ENCODE measurements around the gene FAM9C.

Gene FAM9C

DNA sequence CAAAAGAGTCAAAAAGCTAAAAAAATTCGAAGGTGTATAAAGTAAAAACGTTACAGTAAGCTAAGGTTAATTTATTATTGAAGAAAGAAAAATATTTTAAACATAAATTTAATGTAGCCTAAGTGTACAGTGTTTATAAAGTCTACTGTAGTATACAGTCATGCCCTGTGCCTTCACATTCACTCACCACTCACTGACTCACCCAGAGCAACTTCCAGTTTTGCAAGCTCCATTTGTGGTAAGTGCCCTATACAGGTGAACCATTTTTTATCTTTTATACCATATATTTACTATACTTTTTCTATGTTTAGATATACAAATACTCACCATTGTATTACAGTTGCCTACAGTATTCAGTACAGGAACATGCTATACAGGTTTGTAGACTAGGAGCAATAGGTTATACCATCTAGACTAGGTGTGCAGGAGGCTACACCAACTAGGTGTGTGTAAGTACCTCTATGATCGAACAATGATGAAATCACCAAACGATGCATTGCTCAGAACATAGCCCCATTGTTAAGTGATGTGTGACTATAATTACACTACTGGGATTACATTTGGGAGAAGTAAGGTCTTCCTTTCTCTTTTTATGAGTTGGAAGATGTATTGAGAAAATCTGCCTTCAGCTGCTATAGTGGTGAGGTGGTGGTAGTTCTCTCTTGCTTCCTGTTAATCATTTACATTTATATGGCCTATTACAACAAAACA lies 42.3 kb downstream of the FAM9C start:
- DNase-seq: no peak

DNA sequence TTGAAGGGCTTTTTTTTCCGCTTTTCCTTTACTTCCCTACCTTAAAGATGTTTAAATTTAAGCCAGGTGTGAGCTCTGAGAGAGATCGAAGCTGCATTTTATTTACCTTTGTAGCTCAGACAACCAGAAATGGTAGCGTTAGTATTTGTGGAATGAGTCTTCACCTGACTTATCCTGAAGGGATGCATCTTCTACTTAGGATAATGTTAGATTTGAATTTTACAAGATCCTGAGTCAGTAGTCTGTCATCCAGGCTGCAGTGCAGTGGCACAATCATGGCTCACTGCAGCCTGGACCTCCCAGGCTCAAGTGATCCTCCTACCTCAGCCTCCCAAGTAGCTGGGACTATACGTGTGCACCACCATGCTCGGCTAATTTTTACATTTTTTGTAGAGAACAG lies 43.3 kb downstream of the FAM9C start:
- DNase-seq: no peak

DNA sequence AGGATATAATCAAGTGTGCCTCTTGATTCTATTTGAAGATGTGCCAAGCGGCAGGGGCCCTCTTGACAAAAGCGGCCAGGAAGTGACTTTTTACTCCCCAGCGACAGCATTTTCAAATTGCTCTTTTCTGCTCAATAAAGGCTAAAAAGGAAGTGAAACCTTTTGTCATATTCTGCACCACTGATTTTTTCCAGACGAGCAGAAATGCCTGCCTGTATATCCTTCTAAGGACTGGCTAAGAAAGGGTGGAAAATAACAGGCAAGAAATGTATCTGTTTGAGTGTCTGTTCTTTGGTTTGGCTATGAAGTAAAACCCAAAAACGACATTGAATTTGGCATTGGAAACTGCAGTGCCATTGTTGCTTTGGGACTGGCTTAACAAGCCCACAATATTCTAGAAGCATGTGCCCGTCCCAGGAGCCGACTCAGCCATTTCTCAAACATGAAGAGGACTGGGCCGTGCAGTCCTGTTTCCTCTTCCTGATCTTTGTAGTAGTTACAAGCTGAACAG lies 44.1 kb downstream of the FAM9C start:
- DNase-seq: no peak

DNA sequence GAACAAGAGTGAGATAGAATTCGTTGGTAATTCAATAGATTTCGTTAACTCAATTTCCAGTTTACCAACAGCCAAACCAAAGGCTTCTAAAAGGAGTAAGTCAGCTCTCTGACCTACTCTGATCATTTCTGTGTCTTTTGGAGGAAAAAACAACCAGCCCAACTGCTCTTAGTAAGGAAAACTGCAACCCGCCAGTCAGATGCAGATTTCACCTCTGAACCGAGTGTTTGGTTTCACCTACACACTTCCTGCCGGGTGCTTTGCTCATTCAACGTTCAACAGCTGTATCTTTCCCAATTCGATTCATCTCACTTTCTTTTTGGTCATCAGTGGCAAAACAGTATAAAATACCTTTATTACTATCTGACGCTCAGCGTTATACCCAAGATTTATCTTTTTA lies 45.0 kb downstream of the FAM9C start:
- DNase-seq: no peak

DNA sequence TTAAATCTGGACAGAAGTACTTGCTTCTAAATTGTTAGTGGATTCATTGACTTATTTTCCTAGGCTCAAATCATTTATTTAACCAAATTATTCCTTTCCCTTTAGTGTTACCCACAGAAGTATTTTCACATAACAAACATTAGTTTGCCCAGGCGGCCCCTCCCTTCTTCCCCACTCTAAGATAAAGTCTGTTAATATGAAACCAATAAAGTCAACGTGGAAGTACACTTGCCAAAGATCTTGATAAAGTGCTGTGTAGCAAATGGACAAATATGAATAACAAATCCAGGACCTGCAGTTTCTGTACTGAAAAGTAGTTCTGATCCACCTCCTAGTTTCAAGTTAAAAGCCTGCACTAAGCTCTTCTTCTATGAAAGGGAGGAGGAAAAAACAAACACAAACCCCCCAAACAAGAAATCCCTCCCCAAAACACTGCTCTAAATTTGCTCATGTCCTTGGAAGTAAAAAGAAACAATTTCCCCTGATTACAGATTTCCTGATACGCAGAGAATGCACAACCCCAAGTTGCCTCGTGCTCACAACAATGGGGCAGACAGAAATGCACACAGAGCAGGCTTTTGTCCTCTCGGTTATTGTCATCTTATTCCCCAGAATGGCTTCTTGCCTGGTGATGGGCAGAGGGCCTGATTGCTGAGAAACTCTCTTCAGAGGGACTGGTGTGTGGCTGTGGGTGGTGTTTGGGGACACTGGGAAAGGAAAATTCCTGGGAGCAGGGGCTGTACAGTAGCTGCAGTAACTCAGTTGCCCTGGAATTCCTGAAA lies 46.3 kb downstream of the FAM9C start:
- DNase-seq: no peak

DNA sequence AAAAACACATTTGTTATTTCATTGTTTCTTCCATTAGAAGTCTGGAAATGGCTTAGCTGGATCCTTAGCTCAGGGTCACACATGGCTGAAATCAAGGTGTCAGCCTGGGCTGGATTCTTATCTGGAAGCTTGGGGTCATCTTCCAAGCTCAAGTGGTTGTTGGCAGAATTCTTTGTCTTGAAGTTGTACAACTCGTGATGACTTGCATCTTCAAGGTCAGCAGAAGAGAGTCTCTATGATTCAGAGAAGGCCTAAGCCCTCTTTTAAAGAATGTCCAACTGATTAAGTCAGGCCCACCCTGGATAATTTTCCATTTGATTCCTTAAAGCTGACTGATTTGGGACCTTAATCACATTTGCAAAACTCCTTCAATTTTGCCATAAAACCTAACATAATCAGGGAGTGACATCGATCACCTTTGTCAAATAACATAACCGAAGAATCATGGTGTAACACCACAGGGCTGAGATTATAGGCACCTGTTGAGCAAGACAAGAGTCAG lies 47.4 kb downstream of the FAM9C start:
- no peak for DNase-seq

DNA sequence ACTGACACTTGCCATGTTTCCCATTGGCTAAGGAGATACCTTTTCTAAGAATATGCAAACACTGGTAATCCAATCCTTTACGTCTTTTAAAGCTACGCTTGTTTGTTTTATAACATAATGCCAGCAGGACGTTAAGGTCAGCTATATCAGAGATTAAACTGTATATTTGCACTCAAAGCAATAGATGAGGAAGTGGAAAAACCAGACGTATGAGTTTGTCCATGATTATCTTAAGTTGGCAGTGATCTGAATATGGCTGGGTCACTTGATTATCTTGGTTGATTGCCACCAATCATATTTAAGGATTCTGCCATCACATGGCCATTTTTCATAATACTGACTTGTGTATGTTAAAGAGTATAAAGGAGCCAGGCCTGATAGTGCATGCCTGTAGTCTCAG lies 50.1 kb downstream of the FAM9C start:
- DNase-seq: no peak

DNA sequence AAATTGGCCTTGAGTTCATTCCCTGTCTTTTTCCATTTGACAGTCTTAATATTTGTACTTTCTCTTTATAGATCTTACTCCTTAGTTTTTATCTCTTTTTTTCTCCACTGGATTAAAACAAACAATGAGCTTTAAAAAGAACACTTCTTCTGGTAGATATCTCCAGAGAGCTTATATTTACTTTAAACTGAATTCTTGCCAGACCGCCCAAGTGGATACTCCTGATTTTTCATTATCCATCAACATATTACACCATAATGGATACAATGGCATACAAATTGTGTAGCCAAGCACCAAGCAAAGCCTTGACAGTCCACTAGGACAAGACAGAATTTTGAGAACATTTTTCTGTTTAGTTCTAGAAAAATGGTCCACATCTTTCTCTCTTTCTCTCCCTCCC lies 50.6 kb downstream of the FAM9C start:
- no peak for DNase-seq

DNA sequence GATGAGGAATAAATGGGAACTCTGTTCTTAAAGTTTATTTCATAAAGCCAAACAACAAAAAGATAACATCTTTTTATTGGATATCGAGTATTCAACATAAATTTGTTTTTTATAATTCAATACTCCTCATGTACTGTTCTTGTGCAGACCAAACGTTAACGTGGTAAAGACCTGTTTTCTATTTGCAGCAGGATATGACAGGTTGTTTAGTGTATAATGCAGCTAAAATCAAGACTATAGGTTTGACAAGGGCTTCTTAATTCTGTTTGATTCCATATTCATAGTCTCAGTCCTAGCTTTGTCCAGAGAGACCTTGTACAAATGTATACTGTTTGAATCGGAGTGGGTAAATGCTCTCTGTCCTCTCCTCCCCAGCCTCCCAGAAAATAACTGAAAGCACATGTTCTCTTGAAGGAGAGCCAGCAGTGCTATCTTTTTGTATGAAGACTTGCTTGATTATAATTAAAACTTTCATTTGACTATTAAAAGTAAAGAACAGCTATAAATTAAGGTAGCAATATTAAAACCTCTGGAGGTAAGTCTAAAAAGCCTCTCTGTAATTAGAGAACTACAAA lies 51.8 kb downstream of the FAM9C start:
- no peak for DNase-seq

DNA sequence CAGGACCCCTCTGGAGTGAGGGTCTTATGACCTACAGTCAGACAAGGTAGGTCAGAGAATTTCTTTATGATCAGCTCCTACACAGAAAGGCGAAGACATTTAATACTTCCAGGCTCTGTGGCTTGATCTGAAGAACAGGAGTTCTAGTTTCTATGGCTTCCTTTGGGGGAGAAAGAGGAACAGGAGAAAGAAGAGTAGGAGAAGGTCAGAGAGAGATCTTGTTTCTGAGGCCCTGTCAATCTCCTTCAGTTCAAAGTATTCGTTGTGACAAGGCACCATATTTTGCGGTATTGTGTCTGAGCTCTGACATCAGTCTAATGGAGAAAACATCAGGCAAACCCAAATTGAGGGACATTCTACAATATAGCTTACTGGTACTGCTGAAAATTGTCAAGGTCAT lies 52.8 kb downstream of the FAM9C start:
- DNase-seq: no peak

DNA sequence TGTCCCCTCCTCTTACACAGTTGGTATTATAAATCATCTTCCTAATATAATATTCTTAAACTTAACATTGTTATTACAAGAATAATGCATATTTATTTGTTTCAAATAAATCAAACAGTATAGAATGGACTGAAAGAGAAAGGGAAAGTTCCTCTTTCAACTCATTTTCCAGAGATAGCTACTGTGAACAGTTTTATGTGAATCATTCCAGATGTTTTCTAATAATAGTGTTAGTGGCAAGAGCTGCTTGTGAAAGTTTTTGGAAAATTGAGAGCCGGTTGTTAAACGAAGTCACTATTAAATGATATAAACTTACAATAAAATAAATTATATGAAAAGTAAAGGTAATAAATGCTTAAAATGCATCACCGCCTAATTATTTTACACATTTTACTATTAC lies 55.0 kb downstream of the FAM9C start:
- no peak for DNase-seq

DNA sequence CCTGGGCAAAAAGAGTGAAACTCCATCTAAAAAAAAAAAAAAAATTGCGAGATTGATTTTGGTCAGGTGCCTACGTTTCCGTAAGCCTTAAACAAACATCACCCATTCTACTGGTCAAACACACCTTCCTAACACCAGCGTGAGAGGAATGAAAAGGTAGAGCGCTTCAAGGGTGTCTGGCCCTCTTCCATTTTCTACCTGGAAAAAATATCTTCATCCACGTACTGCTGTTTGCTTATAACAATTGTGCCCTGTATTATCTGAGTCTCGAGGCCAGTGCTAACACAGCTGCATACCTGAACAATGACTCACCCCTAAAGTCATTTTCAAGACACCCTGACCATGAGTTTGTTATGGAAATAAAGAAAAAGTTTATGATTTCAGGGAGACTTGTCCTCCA lies 55.6 kb downstream of the FAM9C start:
- DNase-seq: no peak

DNA sequence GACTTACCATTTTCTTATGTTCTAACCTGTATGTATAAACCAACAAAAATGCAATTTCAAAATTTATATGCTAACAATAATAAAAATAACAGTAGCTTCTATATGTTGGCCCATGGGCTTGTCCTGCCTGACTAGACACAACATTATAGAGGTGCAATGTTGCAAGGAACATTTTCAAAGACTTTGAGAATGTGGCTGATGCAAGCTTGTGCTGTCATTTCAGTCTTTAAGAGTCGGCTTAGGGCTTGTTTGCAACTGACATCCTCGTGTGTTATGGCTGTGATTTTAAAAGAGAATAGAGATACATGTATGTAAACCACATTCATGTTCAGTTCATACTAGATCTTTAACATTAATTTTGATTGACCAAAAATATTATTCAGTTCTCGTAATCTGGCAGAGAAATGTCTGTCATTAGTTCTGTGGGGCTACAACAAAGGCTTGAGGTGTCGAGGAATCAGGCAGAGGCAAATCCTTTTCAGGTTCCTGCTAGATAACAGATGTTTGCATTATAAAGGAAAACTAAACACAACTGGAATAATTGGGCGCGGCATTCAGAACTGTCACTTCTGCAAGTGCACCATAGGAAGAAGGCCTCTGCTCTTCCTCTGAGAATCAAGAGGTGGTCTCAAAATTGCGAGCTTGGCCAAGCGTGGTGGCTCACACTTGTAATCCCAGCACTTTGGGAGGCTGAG lies 56.4 kb downstream of the FAM9C start:
- no peak for DNase-seq

DNA sequence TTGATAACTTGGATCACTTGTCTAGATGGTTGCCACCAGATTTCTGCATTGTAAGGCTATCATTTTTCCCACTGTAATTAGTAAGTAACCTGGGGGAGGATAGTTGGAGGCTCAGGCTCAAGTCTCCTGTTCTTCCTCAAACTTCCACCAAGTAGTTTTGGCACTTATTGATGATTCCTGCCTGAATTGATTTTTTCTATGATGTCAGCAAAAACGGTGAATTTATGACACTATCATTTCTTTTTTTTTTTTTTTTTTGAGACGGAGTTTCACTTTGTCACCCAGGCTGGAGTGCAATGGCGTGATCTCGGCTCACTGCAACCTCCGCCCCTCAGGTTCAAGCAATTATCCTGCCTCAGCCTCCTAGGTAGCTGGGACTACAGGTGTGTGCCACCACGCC lies 57.1 kb downstream of the FAM9C start:
- no peak for DNase-seq

DNA sequence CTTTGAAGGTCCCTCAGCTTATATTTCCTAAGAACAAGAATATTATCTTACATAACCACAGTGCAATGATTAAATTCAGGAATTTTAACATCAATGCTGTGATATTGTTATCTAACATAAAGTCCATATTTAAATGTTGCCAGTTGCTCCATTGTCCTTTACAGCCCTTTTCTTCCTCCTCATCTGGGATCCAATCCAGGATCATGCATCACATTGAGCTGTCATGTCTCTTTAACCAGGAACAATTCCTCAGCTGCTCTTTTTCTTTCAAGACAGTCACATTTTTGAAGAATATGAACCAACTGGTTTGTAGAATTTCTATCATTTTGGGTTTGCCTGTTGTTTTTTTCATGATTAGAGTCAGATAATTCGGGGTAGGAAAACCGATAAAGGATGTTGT lies 57.5 kb downstream of the FAM9C start:
- no peak for DNase-seq

DNA sequence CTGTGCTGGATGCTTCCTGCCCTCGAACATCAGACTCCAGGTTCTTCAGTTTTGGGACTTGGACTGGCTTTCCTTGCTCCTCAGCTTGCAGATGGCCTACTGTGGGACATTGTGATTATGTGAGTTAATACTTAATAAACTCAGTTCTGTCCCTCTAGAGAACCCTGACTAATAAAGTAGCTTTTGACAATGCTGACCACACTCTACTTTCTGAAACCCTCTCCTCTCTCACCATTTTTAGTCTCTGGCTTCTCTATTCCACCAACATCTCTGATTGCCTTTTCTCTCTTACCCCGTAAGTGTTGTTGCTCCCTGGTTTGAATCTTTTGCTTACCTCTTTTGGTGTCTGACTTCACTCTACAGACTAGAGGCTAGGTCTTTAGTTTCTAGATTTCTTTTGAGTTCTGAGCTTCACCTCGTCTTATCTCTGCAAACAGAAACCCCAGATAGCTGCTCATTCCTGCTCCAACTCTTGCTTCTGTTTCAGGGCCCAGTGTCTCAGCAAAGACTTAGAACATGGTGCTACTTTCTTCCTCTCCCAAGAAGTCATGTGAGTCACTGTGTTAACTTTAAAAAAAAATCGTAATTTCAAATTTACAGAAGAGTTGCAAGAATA lies 58.1 kb downstream of the FAM9C start:
- no peak for DNase-seq

Data from NCI-H187 treated with DMSO at 0.1 percent for 48 hours (cell line).